Astrocyte (in vitro differentiated cells and primary cell): ENCODE measurements around the gene SPIB. TPM values are rescaled to one million over a fixed set of nuclear protein-coding genes. Genes with fewer than 3 reads are reported as not detected.

Experiments used
- DNase-seq: peaks from one replicate; pipeline ENCODE4 v3.0.0-alpha.2; 2010; ENCODE audit warnings: low read depth
- FAIRE-seq: peaks from 2 replicates; lab custom pipeline; 2011; peaks lifted over from hg19 to GRCh38; lab: Jason Lieb, UNC
- H2AFZ ChIP-seq: 2 replicates; pipeline ENCODE4 v1.6.0; 2012; ENCODE audit warnings: low read depth, low read length, inconsistent platforms
- H3K27ac ChIP-seq: 2 replicates; pipeline ENCODE4 v1.5.1; 2011; ENCODE audit warnings: low read depth, low read length, inconsistent platforms
- H3K27me3 ChIP-seq: 2 replicates; pipeline ENCODE4 v1.6.0; 2011; ENCODE audit warnings: low read length, inconsistent platforms; ENCODE audit not compliant: insufficient read depth
- H3K36me3 ChIP-seq: 2 replicates; pipeline ENCODE4 v1.5.1; 2011; ENCODE audit warnings: low read length, inconsistent platforms; ENCODE audit not compliant: insufficient read depth
- H3K4me1 ChIP-seq: 2 replicates; pipeline ENCODE4 v1.5.1; 2011; ENCODE audit warnings: low read length, inconsistent platforms; ENCODE audit not compliant: insufficient read depth
- H3K4me2 ChIP-seq: 2 replicates; pipeline ENCODE4 v1.6.0; 2012; ENCODE audit warnings: low read length, inconsistent platforms
- H3K4me3 ChIP-seq: 2 replicates; pipeline ENCODE4 v1.5.1; 2011; ENCODE audit warnings: low read depth, mild to moderate bottlenecking, low read length, inconsistent platforms; ENCODE audit not compliant: insufficient read depth
- H3K79me2 ChIP-seq: 2 replicates; pipeline ENCODE4 v1.6.0; 2012; ENCODE audit warnings: mild to moderate bottlenecking, low read length, inconsistent platforms; ENCODE audit not compliant: insufficient read depth
- H3K9ac ChIP-seq: 2 replicates; pipeline ENCODE4 v1.6.0; 2012; ENCODE audit warnings: mild to moderate bottlenecking, low read length, inconsistent platforms
- H3K9me3 ChIP-seq: 2 replicates; pipeline ENCODE4 v1.5.1; 2012; ENCODE audit warnings: low read depth, mild to moderate bottlenecking, low read length, inconsistent platforms; ENCODE audit not compliant: insufficient read depth
- H4K20me1 ChIP-seq: 2 replicates; pipeline ENCODE4 v1.6.0; 2012; ENCODE audit warnings: low read length, inconsistent platforms; ENCODE audit not compliant: insufficient read depth
- H3K27ac Mint-ChIP-seq: one replicate; pipeline ENCODE4 v1.8.0; 2021; ENCODE audit warnings: mild to moderate bottlenecking, mixed read lengths; ENCODE audit not compliant: unreplicated experiment
- H3K27me3 Mint-ChIP-seq: one replicate; pipeline ENCODE4 v1.8.0; 2021; ENCODE audit warnings: low read depth, mixed read lengths; ENCODE audit not compliant: unreplicated experiment
- H3K36me3 Mint-ChIP-seq: one replicate; pipeline ENCODE4 v1.8.0; 2021; ENCODE audit warnings: low read depth, mixed read lengths; ENCODE audit not compliant: unreplicated experiment
- H3K4me1 Mint-ChIP-seq: one replicate; pipeline ENCODE4 v1.8.0; 2021; ENCODE audit warnings: low read depth, mixed read lengths; ENCODE audit not compliant: unreplicated experiment
- H3K4me3 Mint-ChIP-seq: one replicate; pipeline ENCODE4 v1.8.0; 2021; ENCODE audit warnings: mild to moderate bottlenecking, moderate library complexity, mixed read lengths; ENCODE audit not compliant: unreplicated experiment
- H3K9me3 Mint-ChIP-seq: one replicate; pipeline ENCODE4 v1.8.0; 2021; ENCODE audit warnings: mild to moderate bottlenecking, mixed read lengths; ENCODE audit not compliant: unreplicated experiment
- CTCF ChIP-seq: IDR thresholded peaks from 2 replicates; pipeline ENCODE4 v1.5.1; 2011; ENCODE audit warnings: low read depth, mild to moderate bottlenecking, inconsistent platforms, low read length, moderate library complexity; ENCODE audit not compliant: insufficient read depth
- EZH2 ChIP-seq: IDR thresholded peaks from 2 replicates; pipeline ENCODE4 v1.6.1; 2012; ENCODE audit warnings: mild to moderate bottlenecking, low read length, inconsistent platforms; ENCODE audit not compliant: insufficient read depth
- total RNA-seq: library from RNA; stranded (reverse); gene quantifications from 2 replicates; pipeline ENCODE4 v1.2.1, GENCODE V29; 2021

SPIB gene
- total RNA-seq, 1 donor from 2014 or later = 0.14 TPM

GRCh38 chr19:50465986-50466705, 47.4 kb downstream of the SPIB start:
- no peaks in the 10 kb centered on the region for H3K4me1 Mint-ChIP-seq
- H3K27ac ChIP-seq = no peak overlapping the region
- no peak overlapping the region for H3K4me3 ChIP-seq
- peak overlapping the region; percentile 60 for H2AFZ ChIP-seq
- H3K27ac Mint-ChIP-seq = no peak overlapping the region
- H3K27me3 ChIP-seq = no peaks in the 10 kb centered on the region
- H3K36me3 Mint-ChIP-seq = no peaks in the 10 kb centered on the region
- H3K4me1 ChIP-seq = no peaks in the 10 kb centered on the region
- DNase-seq (no peak), FAIRE-seq (no peak)
- H3K4me2 ChIP-seq = no peak overlapping the region
- H3K79me2 ChIP-seq = no peaks in the 10 kb centered on the region
- TF ChIP-seq EZH2 (no peak), CTCF (no peak)
- H3K9ac ChIP-seq = no peak overlapping the region
- H3K36me3 ChIP-seq = no peaks in the 10 kb centered on the region
- peaks cover 23% of the 10 kb centered on the region for H3K9me3 Mint-ChIP-seq
- no peaks in the 10 kb centered on the region for H3K27me3 Mint-ChIP-seq
- no peaks in the 10 kb centered on the region for H3K9me3 ChIP-seq
- H3K4me3 Mint-ChIP-seq = no peak overlapping the region
- no peaks in the 10 kb centered on the region for H4K20me1 ChIP-seq

DNA sequence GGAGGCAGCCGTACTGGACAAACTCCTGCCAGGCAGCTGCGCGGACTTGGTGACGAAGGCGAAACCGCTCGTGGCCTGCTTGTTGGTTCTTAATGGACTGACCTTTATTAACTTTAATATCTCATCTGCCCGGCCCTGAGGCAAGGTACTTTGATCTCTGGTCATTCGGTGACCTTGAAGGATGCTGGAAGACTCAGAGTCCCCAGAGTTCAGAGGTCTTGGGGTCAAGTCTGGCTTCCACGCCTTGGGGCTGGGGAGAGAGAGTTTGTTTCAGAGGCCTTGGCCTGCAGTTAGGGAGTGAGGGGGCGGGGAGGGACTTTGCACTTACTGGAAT, 47.9 kb downstream of the SPIB start:
- Histone ChIP-seq H4K20me1 (no peaks in the 10 kb centered on the region), H3K4me3 (no peak overlapping the region), H3K27ac (no peak overlapping the region), H3K36me3 (no peaks in the 10 kb centered on the region), H3K79me2 (no peaks in the 10 kb centered on the region), H3K9ac (no peak overlapping the region), H3K4me2 (no peak overlapping the region), H3K4me1 (no peaks in the 10 kb centered on the region), H2AFZ (no peak overlapping the region), H3K27me3 (no peaks in the 10 kb centered on the region), H3K9me3 (no peaks in the 10 kb centered on the region)
- FAIRE-seq (no peak), DNase-seq (no peak)
- TF ChIP-seq EZH2 (no peak), CTCF (no peak)
- no peaks in the 10 kb centered on the region for H3K36me3 Mint-ChIP-seq
- no peak overlapping the region for H3K27ac Mint-ChIP-seq
- H3K4me1 Mint-ChIP-seq = no peaks in the 10 kb centered on the region
- H3K27me3 Mint-ChIP-seq = no peaks in the 10 kb centered on the region
- H3K4me3 Mint-ChIP-seq = no peak overlapping the region
- H3K9me3 Mint-ChIP-seq = peaks cover 21% of the 10 kb centered on the region

GRCh38 chr19:50467566-50467965, 48.8 kb downstream of the SPIB start:
- Mint-ChIP-seq H3K9me3 (peaks cover 23% of the 10 kb centered on the region), H3K4me1 (no peaks in the 10 kb centered on the region), H3K36me3 (no peaks in the 10 kb centered on the region), H3K27me3 (no peaks in the 10 kb centered on the region), H3K4me3 (no peak overlapping the region), H3K27ac (no peak overlapping the region)
- Histone ChIP-seq H3K4me1 (no peaks in the 10 kb centered on the region), H3K36me3 (no peaks in the 10 kb centered on the region), H3K9me3 (no peaks in the 10 kb centered on the region), H3K27me3 (no peaks in the 10 kb centered on the region), H3K4me3 (no peak overlapping the region), H3K79me2 (no peaks in the 10 kb centered on the region), H2AFZ (no peak overlapping the region), H3K9ac (no peak overlapping the region), H3K4me2 (no peak overlapping the region), H4K20me1 (no peaks in the 10 kb centered on the region), H3K27ac (no peak overlapping the region)
- no peak for DNase-seq
- no peak for TF ChIP-seq EZH2
- FAIRE-seq = no peak
